Measurements from ENCODE around the gene CES3.

DNA sequence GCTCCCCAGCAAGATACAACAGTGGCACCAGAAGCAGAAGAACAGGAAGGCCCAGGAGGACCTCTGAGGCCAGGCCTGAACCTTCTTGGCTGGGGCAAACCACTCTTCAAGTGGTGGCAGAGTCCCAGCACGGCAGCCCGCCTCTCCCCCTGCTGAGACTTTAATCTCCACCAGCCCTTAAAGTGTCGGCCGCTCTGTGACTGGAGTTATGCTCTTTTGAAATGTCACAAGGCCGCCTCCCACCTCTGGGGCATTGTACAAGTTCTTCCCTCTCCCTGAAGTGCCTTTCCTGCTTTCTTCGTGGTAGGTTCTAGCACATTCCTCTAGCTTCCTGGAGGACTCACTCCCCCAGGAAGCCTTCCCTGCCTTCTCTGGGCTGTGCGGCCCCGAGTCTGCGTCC is 11.9 kb downstream of the CES3 start:
- TF ChIP-seq, protein P1, sequence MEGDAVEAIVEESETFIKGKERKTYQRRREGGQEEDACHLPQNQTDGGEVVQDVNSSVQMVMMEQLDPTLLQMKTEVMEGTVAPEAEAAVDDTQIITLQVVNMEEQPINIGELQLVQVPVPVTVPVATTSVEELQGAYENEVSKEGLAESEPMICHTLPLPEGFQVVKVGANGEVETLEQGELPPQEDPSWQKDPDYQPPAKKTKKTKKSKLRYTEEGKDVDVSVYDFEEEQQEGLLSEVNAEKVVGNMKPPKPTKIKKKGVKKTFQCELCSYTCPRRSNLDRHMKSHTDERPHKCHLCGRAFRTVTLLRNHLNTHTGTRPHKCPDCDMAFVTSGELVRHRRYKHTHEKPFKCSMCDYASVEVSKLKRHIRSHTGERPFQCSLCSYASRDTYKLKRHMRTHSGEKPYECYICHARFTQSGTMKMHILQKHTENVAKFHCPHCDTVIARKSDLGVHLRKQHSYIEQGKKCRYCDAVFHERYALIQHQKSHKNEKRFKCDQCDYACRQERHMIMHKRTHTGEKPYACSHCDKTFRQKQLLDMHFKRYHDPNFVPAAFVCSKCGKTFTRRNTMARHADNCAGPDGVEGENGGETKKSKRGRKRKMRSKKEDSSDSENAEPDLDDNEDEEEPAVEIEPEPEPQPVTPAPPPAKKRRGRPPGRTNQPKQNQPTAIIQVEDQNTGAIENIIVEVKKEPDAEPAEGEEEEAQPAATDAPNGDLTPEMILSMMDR (IDR thresholded peaks at IDR 0.05; ENCODE audit: poor library complexity, severe bottlenecking) = no peak
- TF ChIP-seq POLR2AphosphoS5 (IDR thresholded peaks at IDR 0.05) (no peak), SMC3 (conservative IDR thresholded peaks at IDR 0.05; ENCODE audit: poor library complexity) (no peak), EZH2 (IDR thresholded peaks at IDR 0.05; ENCODE audit: borderline replicate concordance, insufficient read depth, low read length, poor library complexity, severe bottlenecking) (no peak)
